LNCaP clone FGC (cell line): ENCODE data around the gene AIF1.

Experiments
- DNase-seq: peaks from one replicate; pipeline ENCODE4 v3.0.0-alpha.2; 2011; ENCODE audit warnings: low read depth
- H3K4me3 ChIP-seq: 2 replicates; pipeline ENCODE4 v1.5.1; 2011; ENCODE audit warnings: mild to moderate bottlenecking, low read depth, low read length, control low read depth
- TF ChIP-seq, protein P1 (sequence below): IDR thresholded peaks from 2 replicates; pipeline ENCODE4 v1.5.1; 2012; ENCODE audit warnings: mild to moderate bottlenecking; ENCODE audit not compliant: control insufficient read depth, insufficient read depth; ENCODE audit errors: extremely low read depth

Gene AIF1

DNA sequence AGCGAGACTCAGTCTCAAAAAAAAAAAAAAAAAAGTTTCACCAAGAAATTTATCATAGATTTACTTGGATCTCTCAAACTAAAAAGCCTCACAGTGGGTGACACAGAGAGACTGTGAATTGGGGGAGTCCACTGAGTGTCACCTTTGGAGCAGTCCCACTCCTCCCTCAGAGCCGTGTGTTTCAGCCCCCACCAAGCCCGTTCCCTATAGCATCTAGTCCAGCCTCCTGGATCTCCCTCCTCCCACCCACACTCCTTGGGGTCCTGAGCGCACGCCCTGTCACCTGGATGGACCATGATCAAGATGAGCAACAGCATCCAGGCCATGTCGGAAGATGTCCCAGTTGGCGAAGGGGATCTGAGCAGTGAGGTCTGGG, 22.6 kb upstream of the AIF1 start:
- H3K4me3 ChIP-seq: no peak overlapping the region
- no peak for DNase-seq
- TF ChIP-seq, protein P1, sequence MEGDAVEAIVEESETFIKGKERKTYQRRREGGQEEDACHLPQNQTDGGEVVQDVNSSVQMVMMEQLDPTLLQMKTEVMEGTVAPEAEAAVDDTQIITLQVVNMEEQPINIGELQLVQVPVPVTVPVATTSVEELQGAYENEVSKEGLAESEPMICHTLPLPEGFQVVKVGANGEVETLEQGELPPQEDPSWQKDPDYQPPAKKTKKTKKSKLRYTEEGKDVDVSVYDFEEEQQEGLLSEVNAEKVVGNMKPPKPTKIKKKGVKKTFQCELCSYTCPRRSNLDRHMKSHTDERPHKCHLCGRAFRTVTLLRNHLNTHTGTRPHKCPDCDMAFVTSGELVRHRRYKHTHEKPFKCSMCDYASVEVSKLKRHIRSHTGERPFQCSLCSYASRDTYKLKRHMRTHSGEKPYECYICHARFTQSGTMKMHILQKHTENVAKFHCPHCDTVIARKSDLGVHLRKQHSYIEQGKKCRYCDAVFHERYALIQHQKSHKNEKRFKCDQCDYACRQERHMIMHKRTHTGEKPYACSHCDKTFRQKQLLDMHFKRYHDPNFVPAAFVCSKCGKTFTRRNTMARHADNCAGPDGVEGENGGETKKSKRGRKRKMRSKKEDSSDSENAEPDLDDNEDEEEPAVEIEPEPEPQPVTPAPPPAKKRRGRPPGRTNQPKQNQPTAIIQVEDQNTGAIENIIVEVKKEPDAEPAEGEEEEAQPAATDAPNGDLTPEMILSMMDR: no peak

DNA sequence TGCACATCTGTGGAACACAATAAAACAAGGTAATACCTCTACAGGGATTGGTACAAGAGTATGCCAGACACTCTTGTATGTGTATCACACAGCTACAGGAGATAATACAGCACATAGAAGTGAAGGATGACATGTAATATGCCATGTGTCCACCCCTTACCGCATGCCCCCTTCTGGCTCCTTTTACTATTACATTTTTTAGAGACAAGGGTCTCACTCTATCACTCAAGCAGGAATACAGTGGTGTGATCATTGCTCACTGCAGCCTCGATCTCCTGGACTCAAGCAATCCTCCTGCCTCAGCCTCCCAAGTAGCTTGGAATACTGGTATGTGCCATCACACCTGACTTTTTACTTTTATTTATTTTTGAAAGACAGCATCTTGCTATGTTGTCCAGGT, 18.0 kb upstream of the AIF1 start:
- TF ChIP-seq, protein P1: peak; percentile 13; the same call in 1 of the 2 replicates
- no peak for DNase-seq
- H3K4me3 ChIP-seq: no peak overlapping the region

DNA sequence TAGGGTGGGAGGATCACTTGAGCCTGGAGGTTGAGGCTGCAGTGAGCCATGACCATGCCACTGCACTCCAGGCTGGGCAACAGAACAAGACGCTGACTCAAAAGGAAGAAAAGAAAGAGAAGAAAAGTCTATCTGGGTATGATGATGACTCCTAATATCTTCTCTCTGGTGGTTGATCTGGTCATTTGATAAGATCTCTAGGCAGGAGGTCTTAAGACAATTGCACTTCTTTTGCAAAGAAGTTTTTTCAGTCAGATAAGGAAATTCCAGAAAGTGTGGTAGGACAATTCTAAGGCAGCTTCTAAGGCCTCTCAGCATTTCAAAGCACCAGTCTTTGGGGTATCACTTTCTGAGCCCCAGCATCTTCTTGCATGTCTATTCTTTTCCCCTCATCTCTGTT, 7.7 kb upstream of the AIF1 start:
- no peak overlapping the region for H3K4me3 ChIP-seq
- TF ChIP-seq, protein P1: no peak
- no peak for DNase-seq

DNA sequence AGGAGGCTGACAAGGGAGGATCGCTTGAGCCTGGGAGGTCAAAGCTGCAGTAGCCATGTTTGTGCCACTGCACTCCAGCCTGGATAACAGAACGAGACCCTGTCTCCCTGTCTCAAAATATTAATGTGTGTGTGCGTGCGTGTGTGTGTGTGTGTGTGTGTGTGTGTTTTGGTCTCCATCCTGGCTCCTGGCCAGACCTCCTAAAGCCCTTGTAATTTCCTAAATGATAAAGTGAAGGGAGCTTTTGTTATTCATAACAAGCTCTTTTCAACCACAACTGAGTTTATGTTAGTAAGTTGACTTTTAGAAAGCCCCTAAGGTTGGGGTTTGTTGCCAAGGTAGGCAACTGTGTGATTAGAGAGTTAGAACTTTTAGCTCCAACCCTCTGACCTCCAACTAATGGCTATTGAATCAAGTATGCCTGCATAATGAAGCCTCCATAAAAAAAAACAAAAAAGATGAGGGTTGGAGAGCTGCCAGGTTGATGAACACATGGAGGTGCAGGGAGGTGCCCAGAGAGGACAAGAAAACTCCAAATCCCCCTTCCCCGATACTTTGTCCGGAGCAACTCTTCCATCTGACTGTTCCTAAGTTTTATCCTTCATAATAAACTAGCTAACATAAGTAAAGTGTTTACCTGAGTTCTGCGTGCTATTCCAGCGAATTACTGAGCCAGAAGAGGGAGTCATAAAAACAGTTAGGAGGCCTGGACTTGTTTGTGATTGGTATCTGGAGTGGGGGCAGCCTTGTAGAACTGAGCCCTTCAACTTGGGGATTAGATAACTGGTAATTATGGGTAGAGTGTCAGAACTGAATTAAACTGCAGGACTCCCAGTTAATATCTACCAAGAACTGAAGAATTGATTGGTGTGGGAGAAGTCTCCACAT, 5.3 kb upstream of the AIF1 start:
- no peak overlapping the region for H3K4me3 ChIP-seq
- no peak for DNase-seq
- TF ChIP-seq, protein P1: no peak

DNA sequence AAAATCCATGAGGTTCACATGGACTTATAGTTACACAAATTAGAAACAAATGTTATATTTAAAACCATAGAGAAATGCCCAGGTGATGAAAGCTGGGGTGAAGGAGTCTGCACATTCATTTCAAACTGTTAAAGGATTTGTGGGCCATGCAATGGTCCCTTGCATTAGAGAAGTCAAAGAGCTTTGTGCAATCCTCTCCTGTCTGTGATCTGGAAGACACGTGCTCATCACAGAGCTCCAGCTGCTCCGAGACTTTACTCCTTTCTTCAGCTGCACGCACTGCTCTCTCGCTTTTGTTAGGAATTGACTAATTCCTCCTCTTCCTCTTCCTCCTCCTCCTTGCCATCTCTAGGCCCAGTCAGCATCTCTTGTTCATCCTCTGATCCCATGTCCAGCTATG, 4.1 kb upstream of the AIF1 start:
- H3K4me3 ChIP-seq: no peak overlapping the region
- no peak for DNase-seq
- TF ChIP-seq, protein P1: no peak

DNA sequence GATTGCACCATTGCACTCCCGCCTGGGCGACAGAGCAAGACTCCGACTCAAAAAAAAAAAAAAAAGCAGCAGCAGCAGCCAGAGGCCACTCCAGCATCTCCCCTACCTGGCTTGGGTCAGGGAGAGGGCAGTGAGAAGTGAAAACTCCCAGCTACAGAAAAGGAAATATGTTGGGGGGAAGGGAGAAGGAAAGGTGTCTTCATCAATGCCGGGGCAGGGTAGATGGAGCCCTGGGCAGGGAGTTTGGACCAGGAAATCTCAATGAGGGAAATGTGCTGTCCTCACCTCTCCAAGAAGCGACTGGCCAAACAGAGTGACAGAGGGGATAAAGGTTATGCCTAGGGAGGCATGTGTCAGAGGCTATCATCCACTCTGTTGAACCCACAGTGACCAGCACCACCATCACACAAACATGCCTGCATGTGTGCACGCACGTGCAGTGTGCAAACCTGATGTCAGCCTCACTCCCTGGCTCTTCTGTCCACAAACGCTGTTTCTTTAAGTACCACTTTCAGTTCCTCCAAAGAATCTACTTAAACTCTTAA, 887 bp upstream of the AIF1 start:
- no peak overlapping the region for H3K4me3 ChIP-seq
- TF ChIP-seq, protein P1: no peak
- DNase-seq: no peak
